Medulla oblongata (tissue), 1 donor: ENCODE results near the gene RGS6.
"Not testable (repeated sequence)": the region's sequence is repeated elsewhere in the genome, so short reads cannot be mapped to it uniquely, and the experiment has no call there.

ENCODE experiments used
- DNase-seq: peaks from one replicate; pipeline ENCODE4 v3.0.0-alpha.2; 2015; ENCODE audit errors: extremely low spot score

RGS6 gene

DNA sequence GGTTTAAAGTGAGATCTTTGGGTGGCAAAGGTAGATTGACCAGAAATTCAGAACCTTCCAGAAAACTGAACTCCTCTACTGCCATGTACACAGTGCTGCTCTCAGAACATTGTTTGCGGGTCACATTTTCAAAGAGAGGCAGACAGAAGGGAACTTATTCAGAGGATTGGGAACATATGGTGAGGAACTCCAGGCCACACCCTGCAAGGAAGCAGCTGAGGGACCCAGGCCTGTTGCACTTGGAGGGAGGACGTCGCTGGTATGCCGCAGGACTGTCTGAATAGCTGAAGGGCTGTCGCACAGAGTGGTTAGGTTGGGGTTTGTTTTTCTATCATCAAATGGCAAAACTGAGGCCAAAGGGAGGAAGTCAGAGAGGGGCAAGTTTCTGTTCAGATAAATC lies 520.5 kb downstream of the RGS6 start:
- DNase-seq, result no peak

DNA sequence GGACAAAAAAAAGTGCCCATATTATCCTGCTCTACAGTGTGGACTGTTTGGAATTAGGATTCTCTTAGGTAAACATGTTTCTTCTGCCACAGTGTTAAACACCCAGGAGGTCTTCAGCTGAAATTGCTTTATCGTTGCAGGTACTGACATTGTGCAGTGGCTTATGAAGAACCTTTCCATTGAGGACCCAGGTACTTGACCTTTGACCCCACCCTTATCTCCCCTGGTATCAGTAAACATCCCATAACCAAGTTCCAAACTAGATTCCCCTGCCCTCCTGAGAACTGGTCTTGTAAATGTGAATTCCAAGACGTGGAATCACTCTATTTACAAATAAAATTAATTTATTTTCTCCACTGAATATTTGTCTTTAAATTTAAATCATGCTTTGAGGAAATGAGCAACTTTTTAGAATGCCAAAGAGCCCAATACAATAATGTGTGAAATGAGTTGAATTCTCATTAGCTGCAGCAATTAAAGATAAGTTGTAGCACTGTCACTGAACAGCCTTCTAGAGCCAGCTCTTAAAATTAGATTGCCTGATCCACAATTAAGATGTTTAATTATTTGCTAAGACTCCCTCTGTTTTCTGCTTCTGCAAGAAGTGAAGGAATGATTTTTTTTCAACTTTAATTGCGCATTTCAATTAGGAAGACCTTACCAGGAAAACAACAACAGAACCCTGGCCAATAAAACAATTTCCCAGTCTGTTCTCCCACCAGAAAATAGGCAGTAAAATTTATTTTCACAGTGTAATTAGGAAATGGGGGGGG lies 522.3 kb downstream of the RGS6 start:
- no peak for DNase-seq

DNA sequence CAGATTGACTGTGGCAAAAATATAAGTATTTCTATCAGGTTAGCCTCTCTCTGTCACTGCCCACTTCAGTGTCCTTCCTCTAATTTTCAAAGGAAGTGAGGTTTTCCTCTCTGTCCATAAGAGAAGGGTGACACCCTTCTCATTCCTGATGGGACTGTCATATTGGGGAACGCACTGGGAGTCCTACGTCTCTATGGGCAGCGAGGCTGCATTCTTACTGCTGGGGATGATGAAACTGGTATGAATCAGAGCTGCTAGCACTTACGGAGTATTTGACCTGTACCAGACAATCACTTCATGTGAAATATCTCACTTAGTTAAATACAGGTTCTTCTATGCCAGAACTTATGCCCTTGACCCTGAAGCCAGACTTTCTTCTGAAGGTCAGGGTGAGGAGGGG lies 525.4 kb downstream of the RGS6 start:
- no peak for DNase-seq

DNA sequence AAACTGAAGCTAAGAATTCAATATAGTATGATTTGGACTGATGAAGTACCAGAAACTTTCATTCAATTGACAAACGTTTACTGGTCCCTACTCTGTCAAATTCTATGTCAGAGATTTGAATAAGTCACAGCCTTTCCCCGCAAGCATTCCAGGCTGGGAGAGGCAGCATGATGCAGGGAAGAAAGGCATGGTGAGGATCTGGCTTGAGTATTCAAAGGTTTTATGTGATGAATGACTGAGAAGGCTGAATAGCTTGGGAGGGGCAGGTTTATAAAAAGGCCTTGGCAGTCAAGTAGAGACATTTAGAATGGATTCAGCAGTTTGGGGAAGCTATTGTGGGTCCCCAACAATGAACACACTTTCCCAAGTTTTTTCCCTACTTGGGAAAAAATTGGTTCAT lies 529.8 kb downstream of the RGS6 start:
- DNase-seq, result no peak

DNA sequence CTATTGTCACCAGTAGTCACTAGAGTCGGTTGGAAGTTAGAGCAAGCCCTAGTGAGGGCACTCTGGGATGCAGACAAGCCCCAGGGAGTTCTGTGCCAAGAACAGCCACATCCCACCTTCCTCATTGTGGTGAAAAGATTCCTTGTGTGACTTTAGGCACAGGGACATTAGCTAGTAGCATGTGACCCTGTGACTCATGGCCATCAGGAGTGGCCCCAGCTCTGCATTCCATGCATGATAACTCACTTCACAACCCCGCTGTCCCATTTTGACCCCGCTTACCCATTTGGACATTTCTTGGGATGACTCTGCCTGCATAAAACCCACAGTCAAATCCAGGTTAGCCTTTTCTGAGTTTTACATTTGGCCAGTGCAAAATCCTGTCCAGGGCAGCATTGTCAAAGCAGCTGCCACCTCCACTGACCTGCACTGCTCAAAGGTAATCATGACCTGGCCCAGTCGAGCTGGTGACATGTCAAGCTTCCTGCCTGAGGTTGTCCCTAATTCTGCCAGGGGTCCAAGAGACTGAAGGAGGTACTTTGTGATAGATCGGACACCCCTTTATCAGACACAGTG lies 531.1 kb downstream of the RGS6 start:
- no peak for DNase-seq

DNA sequence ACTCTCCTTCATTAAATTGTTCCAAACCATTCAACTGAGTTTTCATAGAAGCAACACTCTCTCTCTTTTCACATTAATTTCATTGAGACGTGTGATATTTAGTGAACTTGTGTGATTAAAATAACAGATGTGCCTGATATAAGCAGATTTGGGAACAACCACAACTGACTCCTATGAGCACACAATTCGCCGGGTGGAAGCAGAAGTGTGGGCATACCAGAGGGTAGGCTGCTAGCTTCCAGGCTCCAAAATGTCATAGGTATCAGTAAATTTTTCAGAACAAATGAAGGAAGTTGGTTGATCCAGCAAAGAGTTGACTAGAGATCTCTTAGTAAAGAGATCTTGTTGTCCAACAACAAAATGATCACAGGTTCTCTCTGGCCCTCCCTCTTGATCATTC lies 532.0 kb downstream of the RGS6 start:
- DNase-seq, result no peak

DNA sequence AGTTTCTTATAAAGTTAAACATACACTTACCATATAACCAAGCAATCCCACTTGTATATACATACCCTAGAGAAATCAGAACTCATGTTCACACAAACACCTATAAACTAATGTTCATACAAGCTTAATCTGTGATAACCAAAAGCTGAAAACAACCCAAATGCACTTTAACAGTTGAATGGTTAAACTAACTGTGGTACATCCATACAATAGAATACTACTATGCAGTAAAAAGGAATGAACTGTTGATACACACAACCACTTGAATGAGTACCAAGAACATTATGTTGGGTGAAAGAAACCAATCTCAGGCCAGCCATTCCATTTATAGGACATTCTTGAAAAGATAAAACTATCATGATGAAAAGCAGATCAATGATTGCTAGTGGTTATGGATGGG lies 534.1 kb downstream of the RGS6 start:
- DNase-seq, result no peak

DNA sequence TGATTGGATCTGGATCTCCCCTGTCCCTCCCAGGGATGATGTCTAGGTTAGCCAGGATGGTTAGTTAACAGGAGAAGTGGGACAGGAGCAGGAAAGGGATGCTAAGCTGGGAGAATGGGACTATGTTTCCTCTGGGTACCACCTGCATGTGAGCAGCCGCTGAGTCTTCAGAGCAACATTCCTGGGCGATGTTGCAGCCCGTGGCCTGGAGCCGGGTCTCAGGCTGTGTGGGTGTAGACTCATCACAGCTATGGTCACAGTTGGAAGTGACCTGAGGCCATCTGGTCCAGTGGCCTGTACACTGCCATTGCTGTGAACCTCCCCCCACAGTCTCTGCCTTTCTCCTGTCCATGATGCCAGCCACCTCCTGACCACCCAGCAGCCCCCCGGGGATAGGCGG lies 539.1 kb downstream of the RGS6 start:
- DNase-seq, result no peak

DNA sequence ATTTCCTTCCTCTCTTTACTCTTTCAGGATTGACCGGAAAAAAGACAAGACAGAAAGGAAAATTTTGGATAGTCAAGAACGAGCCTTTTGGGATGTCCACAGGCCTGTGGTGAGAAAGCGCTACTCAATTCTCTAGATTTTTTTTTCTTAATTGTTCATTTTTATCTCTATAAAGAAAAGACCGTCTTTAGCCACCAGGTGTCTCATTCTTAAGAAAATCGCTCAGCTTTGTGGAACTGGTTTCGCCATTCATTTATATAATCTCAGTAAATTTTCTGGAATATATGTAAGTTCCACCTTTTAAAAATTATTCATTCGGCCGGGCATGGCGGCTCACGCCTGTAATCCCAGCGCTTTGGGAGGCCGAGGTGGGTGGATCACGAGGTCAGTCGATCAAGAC lies 540.6 kb downstream of the RGS6 start:
- no peak for DNase-seq

DNA sequence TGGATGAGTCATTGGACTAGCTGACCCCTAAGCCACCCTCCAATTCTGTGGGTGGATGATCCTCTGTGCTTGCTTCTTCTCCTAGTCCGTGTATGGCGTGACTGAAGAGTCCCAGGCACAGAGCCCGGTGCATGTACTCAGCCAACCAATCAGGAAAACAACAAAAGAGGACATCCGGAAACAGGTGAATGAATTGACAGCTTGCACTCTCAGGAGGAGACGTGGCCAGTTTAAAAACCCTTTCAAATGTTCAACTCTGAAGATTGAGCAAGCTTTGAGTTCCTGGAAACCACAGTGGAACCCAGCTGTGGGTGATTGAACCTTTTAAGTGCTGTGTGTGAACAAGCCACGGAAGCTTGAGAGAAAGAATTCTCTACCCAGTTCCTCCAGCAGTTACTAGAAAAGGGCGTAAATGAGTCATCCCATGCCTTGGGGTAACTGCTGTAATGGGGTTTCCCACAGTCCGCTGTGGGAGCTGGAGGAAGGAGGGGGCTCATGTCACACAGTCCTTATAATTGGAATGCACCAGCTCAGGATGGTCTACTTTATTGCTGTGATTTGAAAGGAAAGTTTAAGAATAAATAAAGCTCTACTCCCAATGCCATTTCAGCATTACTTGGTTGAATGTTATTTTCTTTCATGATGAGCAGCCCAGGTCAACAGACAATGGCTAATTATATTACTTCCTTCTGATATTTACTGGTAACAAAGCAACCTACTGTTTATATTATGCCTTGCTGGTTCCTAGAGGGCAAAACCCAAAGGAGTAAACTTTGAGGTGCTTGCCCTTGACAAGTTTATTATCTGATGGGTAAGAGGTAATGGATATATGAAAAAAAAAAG lies 544.6 kb downstream of the RGS6 start:
- DNase-seq, result peak; percentile 23

DNA sequence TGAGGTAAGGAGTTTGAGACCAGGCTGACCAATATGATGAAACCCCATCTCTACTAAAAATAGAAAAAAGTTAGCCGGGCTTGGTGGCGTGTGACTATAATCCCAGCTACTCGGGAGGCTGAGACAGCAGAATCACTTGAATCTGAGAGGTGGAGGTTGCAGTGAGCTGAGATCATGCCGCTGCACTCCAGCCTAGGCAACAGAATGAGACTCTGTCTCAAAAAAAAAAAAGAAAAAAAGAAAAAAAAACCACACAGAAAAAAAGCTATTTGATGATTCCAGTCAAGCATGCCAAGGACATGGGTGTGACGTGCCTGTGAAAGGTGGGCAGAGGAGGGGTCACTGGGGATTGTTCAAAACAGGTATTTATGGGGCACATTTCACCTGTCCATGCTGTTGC lies 545.3 kb downstream of the RGS6 start:
- not testable (repeated sequence) for DNase-seq

DNA sequence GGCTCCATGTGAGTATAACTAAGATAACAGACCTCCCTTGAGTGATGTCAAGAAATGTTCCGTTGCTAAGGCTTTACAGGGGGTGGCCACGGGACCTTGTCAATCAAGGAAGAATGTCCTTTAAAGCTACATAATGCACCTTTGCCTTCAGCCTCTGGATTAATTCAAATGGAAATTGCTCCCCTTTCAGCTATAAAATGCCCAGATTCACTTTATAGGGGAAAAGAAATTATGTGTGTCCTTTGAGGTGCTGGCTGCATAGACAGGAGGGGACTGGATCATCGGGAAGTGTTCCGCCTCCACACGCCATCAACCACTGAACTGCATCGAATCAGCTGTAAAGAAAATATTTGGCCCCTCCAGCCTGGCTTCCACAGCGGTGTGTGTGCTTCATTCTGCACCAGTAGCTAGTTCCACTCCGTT lies 546.3 kb downstream of the RGS6 start:
- DNase-seq, result no peak

DNA sequence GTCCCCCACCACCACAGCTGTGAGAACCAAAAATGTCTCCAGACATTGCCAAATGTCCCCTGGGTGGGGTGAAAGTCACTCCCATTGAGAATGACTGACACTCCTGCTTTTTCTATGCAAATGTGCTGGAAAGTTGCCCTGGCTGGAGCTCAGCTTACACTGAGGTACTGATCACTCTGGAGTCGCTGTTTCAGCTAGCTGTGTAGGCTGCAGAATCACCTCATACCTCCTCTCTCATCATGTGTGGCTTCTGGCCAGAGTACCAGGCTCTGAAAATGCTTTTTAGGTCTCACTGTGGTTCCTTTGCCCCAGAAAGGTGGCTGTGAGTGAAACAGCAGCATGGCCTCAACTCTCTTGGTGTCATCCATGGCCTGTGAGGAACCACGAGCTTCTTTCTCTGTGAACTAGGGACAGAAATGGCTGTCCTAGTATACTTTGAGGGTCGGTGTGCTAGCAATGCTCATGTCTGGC lies 547.3 kb downstream of the RGS6 start:
- no peak for DNase-seq

DNA sequence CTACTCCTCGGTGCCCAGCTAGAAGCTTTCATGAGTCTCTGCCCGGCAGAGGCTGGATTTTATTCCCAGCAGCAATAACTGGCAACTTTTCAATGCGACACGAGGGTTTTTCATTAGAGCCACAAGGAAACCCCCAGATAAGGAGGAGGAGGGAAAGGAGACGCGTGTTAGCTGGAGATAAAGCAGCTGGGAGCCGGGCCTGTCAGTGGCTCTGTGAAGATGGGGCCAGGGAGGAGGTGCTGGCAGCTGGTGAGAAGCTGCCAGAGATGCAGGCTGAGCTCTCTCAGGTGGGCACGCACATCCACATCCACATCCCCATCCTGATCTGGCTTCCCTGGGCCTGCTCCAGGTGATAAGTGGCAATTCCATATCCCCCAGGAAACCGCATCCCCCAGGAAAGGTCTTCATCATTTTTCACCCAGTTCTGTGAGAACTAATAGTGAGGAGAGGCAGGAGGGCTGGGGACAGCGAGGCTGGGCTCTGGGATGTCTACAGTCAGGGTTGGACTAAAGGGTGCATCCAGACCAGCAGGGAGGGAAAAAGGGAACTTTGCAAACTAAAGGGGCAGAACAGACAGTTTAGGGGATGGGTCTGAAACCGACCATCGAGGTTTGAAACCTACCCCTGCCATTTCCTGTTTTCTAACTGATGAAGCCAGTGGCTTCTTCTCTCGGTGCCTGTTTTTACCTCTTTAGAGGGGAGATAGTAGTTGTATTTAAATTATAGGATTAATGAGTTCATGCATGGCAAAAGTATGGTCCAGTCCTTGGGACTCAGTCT lies 548.4 kb downstream of the RGS6 start:
- DNase-seq, result no peak

DNA sequence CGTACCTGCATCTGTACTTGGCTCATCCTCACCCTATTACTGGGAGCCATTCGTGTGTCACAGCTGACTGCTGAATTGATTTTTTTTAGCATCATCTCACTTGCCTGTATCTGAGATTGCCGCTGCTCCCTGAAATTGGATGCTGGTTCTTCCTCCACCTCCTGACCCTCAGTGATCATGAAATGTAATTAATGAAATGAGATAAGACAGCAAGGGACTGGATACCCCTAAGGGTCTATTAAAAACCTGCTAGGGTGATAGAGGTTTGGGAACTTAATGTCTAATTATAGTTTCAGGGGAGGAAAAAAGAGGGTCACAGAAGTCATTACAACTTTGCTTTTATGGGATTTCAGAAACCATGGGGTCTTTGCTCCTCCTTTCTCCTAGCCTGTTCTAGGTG lies 551.1 kb downstream of the RGS6 start:
- DNase-seq, result no peak

DNA sequence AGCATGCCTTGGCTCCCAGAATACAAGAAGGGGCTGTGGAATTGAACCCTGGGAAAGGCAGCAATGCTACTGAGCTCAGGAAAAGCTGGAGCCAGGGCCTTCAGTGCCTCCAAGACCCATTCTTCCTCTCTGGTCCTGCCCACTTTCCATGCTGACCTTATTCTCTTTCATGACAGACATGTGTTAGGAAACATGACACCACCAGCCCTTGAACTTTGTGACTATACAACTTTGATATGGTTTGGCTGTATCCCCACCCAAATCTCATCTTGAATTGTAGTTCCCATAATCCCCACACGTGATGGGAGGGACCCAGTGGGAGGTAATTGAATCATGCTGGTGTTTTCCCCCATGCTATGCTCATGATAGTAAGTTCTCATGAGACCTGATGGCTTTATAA lies 553.5 kb downstream of the RGS6 start:
- DNase-seq, result no peak

DNA sequence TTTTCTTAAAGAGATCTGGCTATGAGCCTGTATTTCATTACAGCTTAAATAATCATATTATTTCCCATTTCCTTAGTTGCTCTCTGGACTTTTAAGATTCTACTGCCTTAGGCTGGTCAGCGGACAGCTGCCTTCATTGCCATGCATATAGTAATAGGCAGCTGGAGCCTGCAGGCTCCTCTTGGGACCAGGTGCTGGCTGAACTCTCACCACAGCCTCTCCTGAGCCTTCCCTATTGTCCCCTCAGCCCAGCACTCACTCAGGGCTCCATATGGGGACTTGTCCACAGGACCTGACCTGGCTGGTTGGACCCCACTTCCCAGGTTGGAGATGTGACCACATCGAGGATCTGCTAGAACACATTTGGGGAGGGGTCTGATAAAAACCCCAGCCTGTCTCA lies 556.3 kb downstream of the RGS6 start:
- DNase-seq, result no peak

DNA sequence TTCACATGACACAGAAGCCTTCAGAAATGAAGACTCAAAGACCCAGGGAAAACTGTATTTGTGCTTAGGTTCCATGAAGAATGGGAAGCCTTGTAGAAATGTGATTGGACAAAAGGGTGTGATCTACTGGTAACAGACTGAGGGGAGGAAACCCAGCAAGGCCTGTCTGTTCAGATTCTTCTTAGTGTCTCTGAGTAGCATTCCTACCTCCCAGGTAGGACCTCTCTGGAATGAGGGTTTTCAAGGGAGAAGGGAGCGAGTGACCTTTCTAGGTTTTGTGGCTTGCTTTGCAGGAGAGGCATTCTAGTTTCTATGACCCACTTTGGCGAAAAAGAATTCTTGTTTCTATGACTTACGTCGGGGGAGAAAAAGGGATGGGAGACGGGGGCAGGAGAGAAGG lies 560.0 kb downstream of the RGS6 start:
- DNase-seq, result no peak

DNA sequence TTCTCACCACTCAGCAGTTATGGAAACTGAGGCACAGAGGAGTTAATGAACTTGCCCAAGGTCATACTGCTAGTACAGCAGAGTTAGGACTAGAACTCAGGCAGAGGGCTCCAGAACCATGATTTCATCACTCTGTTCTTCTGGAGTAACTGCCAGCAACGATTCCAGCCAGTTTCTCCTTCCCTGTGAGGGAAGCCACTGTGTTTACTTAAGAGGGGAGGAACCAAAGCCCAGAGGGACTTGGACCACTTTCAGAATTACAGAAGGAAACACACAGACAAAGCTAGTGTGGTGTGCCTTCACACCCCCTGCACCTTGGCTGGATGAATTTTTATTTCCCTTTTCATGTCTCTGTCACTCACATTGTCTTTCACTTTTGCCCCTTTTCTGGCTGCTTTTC lies 563.4 kb downstream of the RGS6 start:
- DNase-seq, result peak; percentile 60

DNA sequence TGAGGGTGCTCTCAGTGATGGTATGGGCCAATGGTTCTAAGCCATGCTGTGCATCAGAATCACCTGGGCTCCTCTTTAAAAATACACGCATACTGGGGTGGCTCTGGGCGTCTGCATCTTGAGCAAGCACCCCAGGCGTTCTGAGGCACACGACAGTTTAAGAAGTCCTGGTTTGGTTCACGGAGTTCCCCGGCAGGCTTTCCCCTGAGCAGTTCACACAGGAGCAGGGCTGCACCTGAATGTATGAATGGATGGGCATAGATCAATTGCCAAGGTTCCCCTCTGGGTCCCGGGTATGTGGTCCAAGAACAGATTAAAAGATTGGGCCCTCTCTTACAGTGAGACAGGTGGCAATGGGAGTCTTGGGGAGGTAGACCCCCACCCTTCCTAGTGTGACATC lies 566.4 kb downstream of the RGS6 start:
- no peak for DNase-seq

DNA sequence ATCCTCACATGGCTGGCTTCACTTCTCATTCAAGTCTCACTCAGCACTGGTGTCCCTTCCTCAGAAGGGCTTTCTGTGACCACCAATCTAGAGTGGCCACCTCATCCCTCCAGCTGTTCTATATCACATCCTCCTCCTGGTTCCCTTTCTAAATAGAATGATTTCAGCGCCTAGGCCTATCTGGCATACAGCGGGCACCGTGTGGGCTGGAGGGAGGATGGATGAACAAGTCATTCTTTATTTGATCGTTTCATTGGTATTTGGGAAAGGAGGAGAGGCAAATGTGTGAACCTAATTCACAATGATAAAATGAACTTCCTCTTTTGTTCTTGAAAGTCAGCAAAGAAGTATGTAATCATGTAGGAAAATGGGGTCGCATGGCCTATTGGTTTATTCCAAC lies 567.5 kb downstream of the RGS6 start:
- no peak for DNase-seq

DNA sequence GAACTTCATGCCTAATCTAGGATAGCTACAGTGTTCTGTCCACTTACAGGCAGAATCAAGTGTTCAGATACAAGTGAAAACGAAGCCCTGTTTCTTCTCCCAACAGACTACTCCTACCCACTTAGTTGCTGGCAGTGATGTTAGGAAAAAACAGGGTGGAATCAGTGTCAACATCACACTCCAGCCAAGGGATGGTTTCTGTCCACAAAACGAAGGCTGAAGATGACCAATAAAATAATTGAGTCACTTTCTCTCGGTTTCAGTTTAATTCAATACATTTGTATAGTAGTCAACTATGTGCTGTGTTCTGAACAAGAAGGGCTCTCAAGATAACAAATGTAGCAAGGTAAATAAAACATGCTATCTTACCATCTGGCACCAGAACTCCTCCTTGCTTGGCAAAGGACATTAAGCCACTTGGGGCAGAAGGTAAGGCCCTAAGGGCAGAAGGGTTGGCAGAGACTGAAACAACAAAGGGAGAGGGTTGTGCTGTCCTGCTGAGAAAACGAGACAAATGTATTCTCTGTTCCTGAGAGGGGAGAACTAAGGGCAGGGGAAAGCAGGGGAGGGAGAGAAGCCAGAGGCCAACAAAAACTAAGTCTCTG lies 568.1 kb downstream of the RGS6 start:
- no peak for DNase-seq
